TTC549 (cell line): Measurements from ENCODE around the gene GSTT2.

Source experiments
- FAIRE-seq: peaks from 2 replicates; lab custom pipeline; 2012; peaks lifted over from hg19 to GRCh38; lab: Jason Lieb, UNC

The GSTT2 gene

GRCh38 chr22:24009227-24010017 is 29.5 kb downstream of the GSTT2 start:
- no peak for FAIRE-seq

GRCh38 chr22:24010018-24010391 is 30.1 kb downstream of the GSTT2 start:
- no peak for FAIRE-seq

GRCh38 chr22:24011735-24012068 is 31.8 kb downstream of the GSTT2 start:
- FAIRE-seq = no peak

GRCh38 chr22:24016156-24016555 is 36.2 kb downstream of the GSTT2 start:
- no peak for FAIRE-seq

GRCh38 chr22:24021304-24021703 is 41.4 kb downstream of the GSTT2 start:
- no peak for FAIRE-seq

GRCh38 chr22:24023204-24023789 is 43.4 kb downstream of the GSTT2 start:
- FAIRE-seq = no peak

GRCh38 chr22:24024354-24024753 is 44.4 kb downstream of the GSTT2 start:
- no peak for FAIRE-seq

GRCh38 chr22:24025475-24025874 is 45.5 kb downstream of the GSTT2 start:
- no peak for FAIRE-seq

- FAIRE-seq = no peak
Observed at GRCh38 chr22:24026056-24026455, 46.1 kb downstream of the GSTT2 start.

- FAIRE-seq = no peak
Observed at GRCh38 chr22:24026733-24027132, 46.8 kb downstream of the GSTT2 start.

GRCh38 chr22:24027389-24027975 is 47.5 kb downstream of the GSTT2 start:
- FAIRE-seq = no peak

GRCh38 chr22:24027991-24028390 is 48.1 kb downstream of the GSTT2 start:
- FAIRE-seq = no peak

GRCh38 chr22:24028533-24028932 is 48.6 kb downstream of the GSTT2 start:
- no peak for FAIRE-seq

- FAIRE-seq = no peak
Observed at GRCh38 chr22:24029304-24029703, 49.4 kb downstream of the GSTT2 start.

GRCh38 chr22:24030186-24030702 is 50.3 kb downstream of the GSTT2 start:
- FAIRE-seq = no peak
